HepG2 (cell line): ENCODE measurements around the gene RELL1. TPM values are rescaled to one million over a fixed set of nuclear protein-coding genes. Genes with fewer than 3 reads are reported as not detected.
A peak's percentile ranks its signal among the peaks of the same experiment; 100 is the strongest.

ENCODE experiments used
- ATAC-seq: fragments of 200-7000 bp; cut with Tn5 transposase; 3 replicates; pipeline ENCODE4 v1.9.1; 2020; ENCODE audit warnings: mild to moderate bottlenecking, moderate library complexity
- BruUV-seq: library from RNA; stranded (reverse); fragments of 400-500 nt; replicated peaks from 2 replicates; lab custom pipeline; 2021; lab: Mats Ljungman, UMichigan
- CTCF ChIA-PET: fragments of 300-600 bp; formaldehyde crosslinking; extraction: SDS; loops from one replicate; lab custom pipeline; 2021; ENCODE audit warnings: low total read pairs, inconsistent platforms, low intra/inter-chr PET ratio; lab: Yijun Ruan, JAX
- POLR2A ChIA-PET: fragments of 350-600 bp; sonication (Branson Sonifier 250); formaldehyde crosslinking; loops from one replicate; lab custom pipeline; 2020; ENCODE audit warnings: antibody characterized with exemption, inconsistent platforms; lab: Yijun Ruan, JAX
- DNase-seq: peaks from one replicate; pipeline ENCODE4 v3.0.0-alpha.2; 2015; ENCODE audit warnings: low spot score
- FAIRE-seq: peaks from 3 replicates; lab custom pipeline; 2011; peaks lifted over from hg19 to GRCh38; lab: Jason Lieb, UNC
- H2AFZ ChIP-seq: one replicate; pipeline ENCODE4 v1.6.1; 2011; ENCODE audit warnings: low read length, inconsistent platforms
- H3K27ac ChIP-seq: fragments of 300-600 bp; 3 replicates; pipeline ENCODE4 v1.8.0; 2011; ENCODE audit warnings: mixed run types, mild to moderate bottlenecking, mixed read lengths, low read length, inconsistent platforms; ENCODE audit not compliant: insufficient read depth; ENCODE audit errors: extremely low read length
- H3K27me3 ChIP-seq, 2 experiments: fragments of 200-600 bp in 1 of 2; 2 replicates in 1 of 2; 3 replicates in 1 of 2; pipeline versions ENCODE4 v1.6.0 to v1.8.0; 2011; ENCODE audit warnings: low read length in 2 of 2, mild to moderate bottlenecking in 2 of 2, moderate library complexity in 2 of 2, inconsistent platforms in 1 of 2; ENCODE audit not compliant: insufficient read depth in 2 of 2, control insufficient read depth in 1 of 2
- H3K36me3 ChIP-seq, 2 experiments: fragments of 200-600 bp in 1 of 2; replicated peaks in 1 of 2; 2 replicates in 1 of 2; 3 replicates in 1 of 2; pipeline versions ENCODE4 v1.5.1 to v1.8.0; 2011; ENCODE audit warnings: low read length in 2 of 2, inconsistent platforms in 1 of 2; ENCODE audit not compliant: insufficient read depth in 2 of 2, control insufficient read depth in 1 of 2
- H3K4me1 ChIP-seq: 2 replicates; pipeline ENCODE4 v1.5.1; 2012; ENCODE audit warnings: low read length, inconsistent platforms; ENCODE audit not compliant: insufficient read depth
- H3K4me2 ChIP-seq: 2 replicates; pipeline ENCODE4 v1.6.0; 2011; ENCODE audit warnings: low read depth, low read length, inconsistent platforms
- H3K4me3 ChIP-seq, 3 experiments: fragments of 200-600 bp in 1 of 3; sonication (generic), shearing (Covaris generic) in 1 of 3; replicated peaks in 1 of 3; 2 replicates each; pipeline ENCODE4 v1.5.1; 2011 to 2016; ENCODE audit warnings: low read length in 3 of 3, inconsistent platforms in 2 of 3, low read depth in 2 of 3, mild to moderate bottlenecking in 2 of 3, control low read depth in 1 of 3, mixed read lengths in 1 of 3; ENCODE audit not compliant: insufficient read depth in 1 of 3
- H3K79me2 ChIP-seq: one replicate; pipeline ENCODE4 v1.6.1; 2011; ENCODE audit warnings: low read length, inconsistent platforms; ENCODE audit not compliant: insufficient read depth
- H3K9ac ChIP-seq: 2 replicates; pipeline ENCODE4 v1.6.0; 2011; ENCODE audit warnings: mild to moderate bottlenecking, low read depth, low read length, inconsistent platforms; ENCODE audit not compliant: insufficient read depth
- H3K9me3 ChIP-seq: 2 replicates; pipeline ENCODE4 v1.5.1; 2012; ENCODE audit warnings: mild to moderate bottlenecking, low read length
- H4K20me1 ChIP-seq: 2 replicates; pipeline ENCODE4 v1.6.0; 2011; ENCODE audit warnings: inconsistent platforms, mild to moderate bottlenecking, low read length, moderate library complexity; ENCODE audit not compliant: insufficient read depth
- BCL6 ChIP-seq: IDR thresholded peaks from 2 replicates; pipeline ENCODE4 v1.6.1; 2016; ENCODE audit warnings: missing genetic modification reagents, missing compliant biosample characterization
- GZF1 ChIP-seq: sonication (generic); formaldehyde crosslinking; IDR thresholded peaks from 2 replicates; pipeline ENCODE4 v1.5.1; 2020; ENCODE audit warnings: mild to moderate bottlenecking, missing genetic modification reagents
- LCORL ChIP-seq, 2 experiments: fragments of 450-650 bp in 1 of 2; sonication (generic) in 1 of 2; formaldehyde crosslinking in 1 of 2; IDR thresholded peaks; 2 replicates each; pipeline versions ENCODE4 v1.5.0 to v1.6.1; 2017 to 2020; ENCODE audit warnings: antibody characterized with exemption in 1 of 2, missing genetic modification reagents in 1 of 2
- MAF1 ChIP-seq: sonication (generic); formaldehyde crosslinking; IDR thresholded peaks from 2 replicates; pipeline ENCODE4 v1.5.0; 2020; ENCODE audit warnings: missing genetic modification reagents, borderline replicate concordance
- NFIC ChIP-seq: IDR thresholded peaks from 2 replicates; pipeline ENCODE4 v1.6.1; 2012; ENCODE audit warnings: mild to moderate bottlenecking, low read length, inconsistent platforms
- ZNF20 ChIP-seq: sonication (generic); formaldehyde crosslinking; IDR thresholded peaks from 2 replicates; pipeline ENCODE4 v1.4.0; 2020; ENCODE audit warnings: mild to moderate bottlenecking, moderate library complexity, missing genetic modification reagents
- WGBS: methylation state at CpG from one replicate; pipeline ENCODE4 v1.1.6; 2017; ENCODE audit warnings: low lambda C conversion rate; 5-methylcytosine and 5-hydroxymethylcytosine counted together
- in situ Hi-C: cut with HindIII; loops from 2 replicates; pipeline ENCODE4 v1.10.0; 2017; ENCODE audit warnings: low pct_unique_long_range_greater_than_20kb; ENCODE audit not compliant: extremely low pct_ligation_motif_present
- intact Hi-C: fragments of 100-400 bp; cut with micrococcal nuclease; formaldehyde crosslinking; loops from one replicate; pipeline ENCODE4 v1.10.0; 2022; ENCODE audit not compliant: unreplicated experiment
- polyA plus RNA-seq, 8 experiments: library from polyadenylated mRNA; depleted of rRNA in 3 of 8; stranded (reverse) in 7 of 8; unstranded in 1 of 8; fragments of >200 nt; fragmentation: Illumina TruSeq in 4 of 8; extraction: Trizol in 4 of 8; gene quantifications; 2 replicates each; pipeline versions ENCODE4 v1.2.1 to v1.2.3, GENCODE V29; 2011 to 2016; ENCODE audit warnings: low read depth in 4 of 8, missing spikeins in 1 of 8, mixed read lengths in 1 of 8; ENCODE audit not compliant: insufficient read depth in 1 of 8
- total RNA-seq, 5 experiments: library from RNA; depleted of rRNA; stranded (reverse); fragments of >200 nt; fragmentation: Illumina TruSeq; extraction: Trizol; gene quantifications; 2 replicates each; pipeline ENCODE4 v1.2.3, GENCODE V29; 2016; ENCODE audit warnings: low read depth in 1 of 5
- TF ChIP-seq, protein P1 (sequence below): IDR thresholded peaks from 2 replicates; pipeline ENCODE4 v1.6.1; 2016; ENCODE audit warnings: missing biosample characterization, missing genetic modification reagents, low read depth
- TF ChIP-seq, protein P2 (sequence below): sonication (generic); formaldehyde crosslinking; conservative IDR thresholded peaks from 2 replicates; pipeline ENCODE4 v1.4.0; 2020; ENCODE audit warnings: mild to moderate bottlenecking, missing genetic modification reagents, moderate library complexity
- TF ChIP-seq, protein P3 (sequence below): sonication (generic); formaldehyde crosslinking; IDR thresholded peaks from 2 replicates; pipeline ENCODE4 v1.5.1; 2020; ENCODE audit warnings: missing genetic modification reagents, mild to moderate bottlenecking, borderline replicate concordance
- TF ChIP-seq, protein P4 (sequence below), 2 experiments: fragments of 450-650 bp in 1 of 2; sonication (generic) in 1 of 2; formaldehyde crosslinking; IDR thresholded peaks; 2 replicates each; pipeline versions ENCODE4 v1.5.0 to v1.8.0; 2020 to 2022; ENCODE audit warnings: mild to moderate bottlenecking in 1 of 2, missing genetic modification reagents in 1 of 2

Gene RELL1
- total and polyA plus RNA-seq, 2 of the 13 experiments (the other 11 are each of a cell fraction or from before 2014, with no cell fraction given) = 8.4 to 58.4 TPM

DNA sequence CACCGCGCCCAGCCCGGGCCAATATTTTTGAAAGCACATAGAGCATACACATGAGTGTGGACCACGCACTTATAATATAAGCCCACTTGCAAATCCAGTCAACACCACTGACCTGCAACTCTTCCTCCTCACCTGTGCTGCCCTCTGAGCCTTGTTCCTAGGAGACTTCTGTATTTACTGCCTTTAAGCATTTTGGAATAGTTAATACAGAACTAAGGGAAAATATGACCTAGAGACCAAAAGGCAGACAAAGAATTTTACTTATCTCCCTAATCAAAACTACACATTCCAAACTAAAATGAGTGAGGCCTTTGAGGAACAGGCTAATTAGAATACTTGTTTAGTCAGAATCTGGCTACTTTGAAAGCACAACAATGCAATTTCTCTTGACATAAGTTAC lies 89.1 kb downstream of the RELL1 start:
- FAIRE-seq = peak; percentile 28
- H3K27ac ChIP-seq = peak overlapping the region; percentile 14
- peak; percentile 54 for ATAC-seq
- peak; percentile 50 for DNase-seq
- 0 out of 2 replicates have a peak overlapping the region, but pooled peaks have one; percentile 18 for H3K4me2 ChIP-seq
- in situ Hi-C loops (no loop called here), intact Hi-C loops (no loop called here)
- H3K36me3 ChIP-seq = no peaks in the 10 kb centered on the region
- no peaks in the 10 kb centered on the region for H3K9me3 ChIP-seq
- no peak overlapping the region for H2AFZ ChIP-seq
- H3K4me3 ChIP-seq = no peak overlapping the region
- 45% methylated on average over 4 of the region's 4 CpGs for WGBS
- no peaks in the 10 kb centered on the region for H4K20me1 ChIP-seq
- BruUV-seq = no TSS peak
- peaks cover 58% of the 10 kb centered on the region for H3K4me1 ChIP-seq
- ChIA-PET CTCF (no interaction called here), POLR2A (no interaction called here)
- H3K79me2 ChIP-seq = no peaks in the 10 kb centered on the region
- H3K9ac ChIP-seq = no peak overlapping the region
- no peaks in the 10 kb centered on the region for H3K27me3 ChIP-seq
- TF ChIP-seq MAF1 (CRISPR knock-in tag) (no peak), BCL6 (CRISPR knock-in tag) (peak; percentile 5; the same call in 1 of the 2 replicates), LCORL (IDR thresholded peaks at IDR 0.05) (no peak), LCORL (CRISPR knock-in tag; IDR thresholded peaks at IDR 0.05) (no peak), ZNF20 (no peak), GZF1 (CRISPR knock-in tag) (peak; percentile 93), NFIC (no peak)
- TF ChIP-seq, protein P1, sequence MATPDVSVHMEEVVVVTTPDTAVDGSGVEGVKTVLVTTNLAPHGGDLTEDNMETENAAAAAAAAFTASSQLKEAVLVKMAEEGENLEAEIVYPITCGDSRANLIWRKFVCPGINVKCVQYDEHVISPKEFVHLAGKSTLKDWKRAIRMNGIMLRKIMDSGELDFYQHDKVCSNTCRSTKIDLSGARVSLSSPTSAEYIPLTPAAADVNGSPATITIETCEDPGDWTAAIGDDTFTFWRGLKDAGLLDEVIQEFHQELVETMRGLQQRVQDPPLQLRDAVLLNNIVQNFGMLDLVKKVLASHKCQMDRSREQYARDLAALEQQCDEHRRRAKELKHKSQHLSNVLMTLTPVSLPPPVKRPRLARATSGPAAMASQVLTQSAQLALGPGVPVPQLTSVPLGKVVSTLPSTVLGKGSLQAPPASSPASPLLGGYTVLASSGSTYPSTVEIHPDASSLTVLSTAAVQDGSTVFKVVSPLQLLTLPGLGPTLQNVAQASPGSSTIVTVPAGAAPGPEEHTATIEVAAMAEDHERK (CRISPR knock-in tag) = no peak
- TF ChIP-seq, protein P2, sequence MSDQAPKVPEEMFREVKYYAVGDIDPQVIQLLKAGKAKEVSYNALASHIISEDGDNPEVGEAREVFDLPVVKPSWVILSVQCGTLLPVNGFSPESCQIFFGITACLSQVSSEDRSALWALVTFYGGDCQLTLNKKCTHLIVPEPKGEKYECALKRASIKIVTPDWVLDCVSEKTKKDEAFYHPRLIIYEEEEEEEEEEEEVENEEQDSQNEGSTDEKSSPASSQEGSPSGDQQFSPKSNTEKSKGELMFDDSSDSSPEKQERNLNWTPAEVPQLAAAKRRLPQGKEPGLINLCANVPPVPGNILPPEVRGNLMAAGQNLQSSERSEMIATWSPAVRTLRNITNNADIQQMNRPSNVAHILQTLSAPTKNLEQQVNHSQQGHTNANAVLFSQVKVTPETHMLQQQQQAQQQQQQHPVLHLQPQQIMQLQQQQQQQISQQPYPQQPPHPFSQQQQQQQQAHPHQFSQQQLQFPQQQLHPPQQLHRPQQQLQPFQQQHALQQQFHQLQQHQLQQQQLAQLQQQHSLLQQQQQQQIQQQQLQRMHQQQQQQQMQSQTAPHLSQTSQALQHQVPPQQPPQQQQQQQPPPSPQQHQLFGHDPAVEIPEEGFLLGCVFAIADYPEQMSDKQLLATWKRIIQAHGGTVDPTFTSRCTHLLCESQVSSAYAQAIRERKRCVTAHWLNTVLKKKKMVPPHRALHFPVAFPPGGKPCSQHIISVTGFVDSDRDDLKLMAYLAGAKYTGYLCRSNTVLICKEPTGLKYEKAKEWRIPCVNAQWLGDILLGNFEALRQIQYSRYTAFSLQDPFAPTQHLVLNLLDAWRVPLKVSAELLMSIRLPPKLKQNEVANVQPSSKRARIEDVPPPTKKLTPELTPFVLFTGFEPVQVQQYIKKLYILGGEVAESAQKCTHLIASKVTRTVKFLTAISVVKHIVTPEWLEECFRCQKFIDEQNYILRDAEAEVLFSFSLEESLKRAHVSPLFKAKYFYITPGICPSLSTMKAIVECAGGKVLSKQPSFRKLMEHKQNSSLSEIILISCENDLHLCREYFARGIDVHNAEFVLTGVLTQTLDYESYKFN (CRISPR knock-in tag) = 0 out of 2 replicates have a peak, but pooled peaks have one; percentile 27
- TF ChIP-seq, protein P3, sequence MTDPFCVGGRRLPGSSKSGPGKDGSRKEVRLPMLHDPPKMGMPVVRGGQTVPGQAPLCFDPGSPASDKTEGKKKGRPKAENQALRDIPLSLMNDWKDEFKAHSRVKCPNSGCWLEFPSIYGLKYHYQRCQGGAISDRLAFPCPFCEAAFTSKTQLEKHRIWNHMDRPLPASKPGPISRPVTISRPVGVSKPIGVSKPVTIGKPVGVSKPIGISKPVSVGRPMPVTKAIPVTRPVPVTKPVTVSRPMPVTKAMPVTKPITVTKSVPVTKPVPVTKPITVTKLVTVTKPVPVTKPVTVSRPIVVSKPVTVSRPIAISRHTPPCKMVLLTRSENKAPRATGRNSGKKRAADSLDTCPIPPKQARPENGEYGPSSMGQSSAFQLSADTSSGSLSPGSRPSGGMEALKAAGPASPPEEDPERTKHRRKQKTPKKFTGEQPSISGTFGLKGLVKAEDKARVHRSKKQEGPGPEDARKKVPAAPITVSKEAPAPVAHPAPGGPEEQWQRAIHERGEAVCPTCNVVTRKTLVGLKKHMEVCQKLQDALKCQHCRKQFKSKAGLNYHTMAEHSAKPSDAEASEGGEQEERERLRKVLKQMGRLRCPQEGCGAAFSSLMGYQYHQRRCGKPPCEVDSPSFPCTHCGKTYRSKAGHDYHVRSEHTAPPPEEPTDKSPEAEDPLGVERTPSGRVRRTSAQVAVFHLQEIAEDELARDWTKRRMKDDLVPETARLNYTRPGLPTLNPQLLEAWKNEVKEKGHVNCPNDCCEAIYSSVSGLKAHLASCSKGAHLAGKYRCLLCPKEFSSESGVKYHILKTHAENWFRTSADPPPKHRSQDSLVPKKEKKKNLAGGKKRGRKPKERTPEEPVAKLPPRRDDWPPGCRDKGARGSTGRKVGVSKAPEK = no peak
- TF ChIP-seq, protein P4, sequence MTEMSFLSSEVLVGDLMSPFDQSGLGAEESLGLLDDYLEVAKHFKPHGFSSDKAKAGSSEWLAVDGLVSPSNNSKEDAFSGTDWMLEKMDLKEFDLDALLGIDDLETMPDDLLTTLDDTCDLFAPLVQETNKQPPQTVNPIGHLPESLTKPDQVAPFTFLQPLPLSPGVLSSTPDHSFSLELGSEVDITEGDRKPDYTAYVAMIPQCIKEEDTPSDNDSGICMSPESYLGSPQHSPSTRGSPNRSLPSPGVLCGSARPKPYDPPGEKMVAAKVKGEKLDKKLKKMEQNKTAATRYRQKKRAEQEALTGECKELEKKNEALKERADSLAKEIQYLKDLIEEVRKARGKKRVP (CRISPR knock-in tag; IDR thresholded peaks at IDR 0.05) = no peak
